ENCODE data around the gene SEMA5A.

DNA sequence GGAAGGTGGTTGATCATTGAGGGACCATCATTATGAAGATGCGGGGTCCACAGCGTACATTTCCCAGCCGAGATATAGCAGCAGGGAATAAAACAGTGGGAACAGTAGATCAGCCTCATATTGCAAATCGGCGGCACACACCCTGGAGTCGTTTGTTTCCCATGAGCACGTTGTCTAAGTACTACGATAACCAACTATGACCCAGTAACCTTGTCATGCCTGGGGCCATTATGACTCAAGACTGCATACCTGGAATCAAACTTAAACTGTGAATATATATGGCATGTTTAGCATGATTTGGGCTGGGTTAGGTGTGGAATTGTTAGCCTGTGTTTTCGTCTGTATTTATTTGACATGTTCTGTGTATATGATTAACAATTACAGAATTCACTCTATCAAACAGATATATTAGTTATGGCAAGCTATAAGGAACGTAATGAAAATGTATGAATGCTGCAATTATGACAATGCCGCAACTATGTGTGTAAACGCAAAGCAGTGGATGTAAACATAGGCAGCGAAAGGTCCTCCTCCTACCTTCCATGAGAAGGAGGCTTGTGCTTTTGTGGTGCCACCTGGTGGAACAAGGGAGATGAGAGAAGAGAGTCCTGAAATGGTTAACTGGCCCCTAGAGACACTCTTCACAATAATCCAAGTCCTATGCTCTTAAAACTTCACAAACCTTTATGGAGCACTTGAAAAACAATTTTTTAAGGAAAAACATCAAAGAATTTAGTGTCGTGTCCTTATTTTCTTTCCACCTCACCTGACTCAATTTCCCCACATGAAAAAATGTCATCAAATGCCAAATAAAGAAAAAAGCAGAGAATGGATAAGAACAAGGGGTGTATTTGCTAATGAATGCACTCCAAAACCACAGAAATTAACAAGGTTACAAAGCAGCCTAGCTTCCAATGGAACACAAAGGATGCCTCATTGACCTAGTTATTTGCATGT is 47.1 kb downstream of the SEMA5A start:
- TF ChIP-seq POLR2A (IDR thresholded peaks at IDR 0.05) (no peak), POLR2AphosphoS5 (IDR thresholded peaks at IDR 0.05; ENCODE audit: insufficient read depth in 1 of 2, low read depth in 1 of 2) (no peak)
- TF ChIP-seq, protein P1, sequence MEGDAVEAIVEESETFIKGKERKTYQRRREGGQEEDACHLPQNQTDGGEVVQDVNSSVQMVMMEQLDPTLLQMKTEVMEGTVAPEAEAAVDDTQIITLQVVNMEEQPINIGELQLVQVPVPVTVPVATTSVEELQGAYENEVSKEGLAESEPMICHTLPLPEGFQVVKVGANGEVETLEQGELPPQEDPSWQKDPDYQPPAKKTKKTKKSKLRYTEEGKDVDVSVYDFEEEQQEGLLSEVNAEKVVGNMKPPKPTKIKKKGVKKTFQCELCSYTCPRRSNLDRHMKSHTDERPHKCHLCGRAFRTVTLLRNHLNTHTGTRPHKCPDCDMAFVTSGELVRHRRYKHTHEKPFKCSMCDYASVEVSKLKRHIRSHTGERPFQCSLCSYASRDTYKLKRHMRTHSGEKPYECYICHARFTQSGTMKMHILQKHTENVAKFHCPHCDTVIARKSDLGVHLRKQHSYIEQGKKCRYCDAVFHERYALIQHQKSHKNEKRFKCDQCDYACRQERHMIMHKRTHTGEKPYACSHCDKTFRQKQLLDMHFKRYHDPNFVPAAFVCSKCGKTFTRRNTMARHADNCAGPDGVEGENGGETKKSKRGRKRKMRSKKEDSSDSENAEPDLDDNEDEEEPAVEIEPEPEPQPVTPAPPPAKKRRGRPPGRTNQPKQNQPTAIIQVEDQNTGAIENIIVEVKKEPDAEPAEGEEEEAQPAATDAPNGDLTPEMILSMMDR (IDR thresholded peaks at IDR 0.05) = peak in 1 of 3 experiments; percentile 14
